Heart left ventricle (tissue), 13 donors: ENCODE results near the gene EML5.
"Not testable (repeated sequence)": the region's sequence is repeated elsewhere in the genome, so short reads cannot be mapped to it uniquely, and the experiment has no call there.

ENCODE experiments used
- POLR2A ChIP-seq, 2 donors: fragments of 450-650 bp; IDR thresholded peaks; one replicate each; pipeline ENCODE4 v1.6.1; 2017; ENCODE audit warnings: antibody characterized with exemption in 2 of 2, mild to moderate bottlenecking in 2 of 2, moderate library complexity in 2 of 2
- TF ChIP-seq, protein P1 (sequence below), 12 donors: fragments of 200-600 bp; sonication (generic) in 4 of 12; IDR thresholded peaks; one replicate each; pipeline versions ENCODE4 v1.5.0 to v1.8.0; 2018 to 2022; ENCODE audit warnings: antibody characterized with exemption in 12 of 12, mild to moderate bottlenecking in 5 of 12
- donor health status: ischemic (EF 13 %, LVEDD 7.1; RV severe dilation, severe dysfunction).
- donor health status: DM: no; HTN: yes; CAD: no.
- donor health status: DM: no; HTN: no; CAD: no.
- donor health status: ischemic (EF 25% LVEDD 6.9; RV normal size, moderate dysfunction).
- donor health status: ischemic (EF 25% LVEDD 5.7; RV mildly dilated, moderate dysfunction).
- donor health status: ischemic (EF 35%, LVEDD 5.7; RV mildly dilated, moderate dysfunction).
- donor health status: nonischemic (EF 11% LVEDD 7.7; RV severe dilation, severe dysfunction).
- donor health status: DM: yes; HTN: yes; CAD: no.
- donor health status: PGD.
- donor health status: ischemic (EF 29% LVEDD 5.4; RV normal size, mild dysfunction).
- donor health status: nonischemic (EF 23%, LVEDD 6.1; RV moderate dilation, normal function).

DNA sequence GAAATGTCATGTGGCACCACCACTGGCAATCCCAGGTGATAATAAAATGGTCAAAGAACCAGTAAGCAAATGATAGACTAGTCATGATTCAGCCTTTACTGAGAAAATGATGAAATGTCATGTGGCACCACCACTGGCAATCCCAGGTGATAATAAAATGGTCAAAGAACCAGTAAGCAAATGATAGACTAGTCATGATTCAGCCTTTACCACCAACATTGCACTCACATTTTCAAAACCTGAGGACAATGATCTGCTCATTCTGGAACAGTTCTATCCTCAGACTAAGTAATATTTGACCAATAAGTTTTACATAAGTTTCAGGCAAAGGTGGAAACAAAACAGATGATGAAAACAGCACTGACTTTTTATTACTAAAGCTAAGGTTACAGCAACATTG is 3.2 kb downstream of the EML5 start:
- TF ChIP-seq, protein P1, sequence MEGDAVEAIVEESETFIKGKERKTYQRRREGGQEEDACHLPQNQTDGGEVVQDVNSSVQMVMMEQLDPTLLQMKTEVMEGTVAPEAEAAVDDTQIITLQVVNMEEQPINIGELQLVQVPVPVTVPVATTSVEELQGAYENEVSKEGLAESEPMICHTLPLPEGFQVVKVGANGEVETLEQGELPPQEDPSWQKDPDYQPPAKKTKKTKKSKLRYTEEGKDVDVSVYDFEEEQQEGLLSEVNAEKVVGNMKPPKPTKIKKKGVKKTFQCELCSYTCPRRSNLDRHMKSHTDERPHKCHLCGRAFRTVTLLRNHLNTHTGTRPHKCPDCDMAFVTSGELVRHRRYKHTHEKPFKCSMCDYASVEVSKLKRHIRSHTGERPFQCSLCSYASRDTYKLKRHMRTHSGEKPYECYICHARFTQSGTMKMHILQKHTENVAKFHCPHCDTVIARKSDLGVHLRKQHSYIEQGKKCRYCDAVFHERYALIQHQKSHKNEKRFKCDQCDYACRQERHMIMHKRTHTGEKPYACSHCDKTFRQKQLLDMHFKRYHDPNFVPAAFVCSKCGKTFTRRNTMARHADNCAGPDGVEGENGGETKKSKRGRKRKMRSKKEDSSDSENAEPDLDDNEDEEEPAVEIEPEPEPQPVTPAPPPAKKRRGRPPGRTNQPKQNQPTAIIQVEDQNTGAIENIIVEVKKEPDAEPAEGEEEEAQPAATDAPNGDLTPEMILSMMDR (IDR thresholded peaks at IDR 0.05): not testable (repeated sequence)
- TF ChIP-seq POLR2A (IDR thresholded peaks at IDR 0.05): not testable (repeated sequence)
